GM18508 (cell line): ENCODE data around the gene DENND2C.

Experiments used
- ATAC-seq: cut with Tn5 transposase; IDR thresholded peaks from one replicate; pipeline ENCODE4 v1.9.1; 2021; ENCODE audit warnings: moderate number of reproducible peaks; ENCODE audit not compliant: insufficient read depth, unreplicated experiment

The DENND2C gene

DNA sequence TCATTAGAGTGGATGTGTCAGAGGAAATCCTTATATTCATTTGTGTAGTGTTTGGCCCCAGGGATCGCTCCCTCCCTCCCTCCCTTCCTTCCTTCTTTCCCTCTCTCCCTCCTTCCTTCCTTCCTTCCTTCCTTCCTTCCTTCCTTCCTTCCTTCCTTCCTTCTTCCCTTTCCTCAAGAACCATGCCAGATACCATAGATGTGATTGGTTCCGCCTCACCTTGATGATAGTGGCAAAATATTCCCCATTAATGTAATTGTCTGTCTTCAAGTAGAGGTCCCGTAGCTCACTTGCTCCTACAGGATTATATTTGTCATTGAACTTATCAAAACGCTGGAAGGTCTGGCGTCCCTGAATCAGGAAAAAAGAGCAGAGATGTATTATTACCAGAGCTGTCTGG is 7.8 kb upstream of the DENND2C start:
- ATAC-seq, result no peak

DNA sequence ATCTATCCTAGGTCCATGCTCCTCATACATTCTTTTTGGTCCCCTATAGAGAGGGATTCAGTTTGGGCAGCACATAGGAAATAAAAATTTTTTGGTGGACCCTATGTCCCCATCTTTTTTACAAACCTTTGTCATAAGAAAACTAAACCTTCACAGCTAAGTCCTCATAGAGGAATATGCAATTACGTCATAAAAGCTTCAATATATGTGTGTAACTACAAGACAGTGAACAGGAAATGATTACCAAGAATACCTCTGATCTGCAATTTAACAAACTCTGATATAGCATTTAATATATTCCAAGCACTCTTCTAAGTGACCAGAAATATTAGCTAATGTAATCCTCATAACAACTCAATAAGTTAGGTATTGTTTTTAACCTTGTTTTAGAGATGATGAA is 6.3 kb upstream of the DENND2C start:
- ATAC-seq, result no peak

DNA sequence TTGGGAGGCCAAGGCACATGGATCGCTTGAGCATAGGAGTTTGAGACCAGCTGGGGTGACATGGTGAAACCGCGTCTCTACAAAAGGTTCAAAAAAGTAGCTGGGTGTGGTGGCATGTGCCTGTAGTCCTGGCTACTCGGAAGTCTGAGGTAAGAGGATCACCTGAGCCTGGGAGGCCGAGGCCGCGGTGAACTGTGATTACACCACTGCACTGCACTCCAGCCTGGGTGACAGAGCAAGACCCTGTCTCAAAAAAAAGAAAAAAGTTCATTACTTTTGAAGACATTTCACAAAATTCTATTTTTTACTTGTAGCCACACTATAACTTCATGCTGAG is 2.1 kb upstream of the DENND2C start:
- no peak for ATAC-seq

DNA sequence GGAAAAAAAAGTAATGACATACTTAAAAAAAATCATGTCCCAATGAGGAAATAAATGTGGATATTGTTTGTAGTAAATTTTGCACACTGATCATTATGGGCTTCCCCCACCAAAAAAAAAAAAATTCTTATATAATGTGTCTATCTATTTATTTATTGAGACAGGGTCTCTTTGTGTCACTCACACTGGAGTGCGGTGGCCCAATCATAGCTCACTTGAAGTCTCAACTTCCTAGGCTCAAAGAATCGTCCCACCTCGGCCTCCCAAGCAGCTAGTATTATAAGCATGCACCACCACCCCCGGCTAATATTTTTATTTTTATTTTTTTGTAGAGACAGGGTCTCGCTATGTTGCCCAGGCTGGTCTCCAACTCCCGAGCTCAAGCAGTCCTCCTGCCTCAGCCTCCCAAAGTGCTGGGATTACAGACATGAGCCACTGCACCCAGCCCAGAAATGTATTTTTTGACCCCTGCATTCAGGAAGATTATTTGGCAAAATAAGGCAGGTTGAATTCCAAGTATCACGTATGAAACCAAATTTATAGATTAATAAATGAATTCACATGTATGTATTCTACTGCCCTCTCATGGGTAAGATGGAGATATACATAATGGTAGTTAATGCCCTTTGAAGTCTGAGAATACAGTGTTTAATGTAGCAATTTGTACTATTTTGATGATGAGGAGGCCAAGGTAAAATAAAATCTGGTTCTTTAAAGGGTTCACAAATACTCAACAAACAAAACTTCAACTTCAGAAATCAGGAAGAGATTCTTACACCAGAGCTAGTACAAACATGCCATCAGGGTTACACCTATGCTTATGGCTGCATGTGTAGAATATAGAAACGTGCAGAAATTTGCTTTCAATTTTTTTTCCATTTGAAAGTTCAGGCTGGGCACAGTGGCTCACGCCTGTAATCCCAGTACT is 1.4 kb upstream of the DENND2C start:
- ATAC-seq, result no peak

DNA sequence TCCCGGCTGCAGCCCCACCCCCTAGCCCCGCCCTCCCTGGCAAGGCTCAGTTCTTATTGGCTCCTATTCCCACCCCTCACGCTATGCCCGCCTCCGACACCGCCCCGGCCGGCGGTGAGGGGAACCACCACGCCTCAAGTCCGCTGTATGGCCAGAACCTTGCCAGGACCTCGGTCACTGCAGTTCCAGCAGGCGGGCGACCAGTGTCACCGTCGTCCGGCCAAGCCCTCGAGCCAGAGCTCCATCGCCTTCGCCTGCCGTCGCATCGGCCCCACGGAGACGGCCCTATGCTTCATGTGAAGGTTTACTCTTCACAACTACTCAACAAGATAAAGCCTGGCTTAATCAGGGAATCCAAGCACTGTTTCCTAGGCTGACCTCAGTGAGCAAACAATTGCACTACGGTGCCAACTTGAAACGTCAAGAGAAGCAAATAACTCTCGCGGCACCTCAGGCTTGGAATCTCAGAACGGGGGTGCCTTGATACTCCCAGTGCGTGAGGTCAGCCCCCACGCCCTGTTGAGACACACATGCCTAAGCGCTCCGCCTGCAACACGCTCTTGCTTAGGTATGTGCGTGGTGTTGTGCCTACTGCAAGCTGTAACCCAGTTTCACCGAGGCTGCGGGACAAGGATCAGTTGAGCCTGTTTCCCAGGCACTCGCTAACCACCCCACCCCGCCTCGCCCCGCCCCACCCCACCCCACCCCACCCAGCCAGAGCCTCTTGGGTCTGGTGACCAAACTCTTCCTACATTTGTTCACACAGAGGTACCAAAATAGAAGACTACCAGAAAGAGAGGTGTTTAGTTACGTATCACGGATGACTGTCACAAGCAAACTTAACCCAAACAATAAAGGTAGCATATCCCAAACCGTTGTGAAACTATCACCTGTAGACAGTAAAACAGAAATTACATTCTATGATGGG is 498 bp upstream of the DENND2C start:
- ATAC-seq, result peak; percentile 93

DNA sequence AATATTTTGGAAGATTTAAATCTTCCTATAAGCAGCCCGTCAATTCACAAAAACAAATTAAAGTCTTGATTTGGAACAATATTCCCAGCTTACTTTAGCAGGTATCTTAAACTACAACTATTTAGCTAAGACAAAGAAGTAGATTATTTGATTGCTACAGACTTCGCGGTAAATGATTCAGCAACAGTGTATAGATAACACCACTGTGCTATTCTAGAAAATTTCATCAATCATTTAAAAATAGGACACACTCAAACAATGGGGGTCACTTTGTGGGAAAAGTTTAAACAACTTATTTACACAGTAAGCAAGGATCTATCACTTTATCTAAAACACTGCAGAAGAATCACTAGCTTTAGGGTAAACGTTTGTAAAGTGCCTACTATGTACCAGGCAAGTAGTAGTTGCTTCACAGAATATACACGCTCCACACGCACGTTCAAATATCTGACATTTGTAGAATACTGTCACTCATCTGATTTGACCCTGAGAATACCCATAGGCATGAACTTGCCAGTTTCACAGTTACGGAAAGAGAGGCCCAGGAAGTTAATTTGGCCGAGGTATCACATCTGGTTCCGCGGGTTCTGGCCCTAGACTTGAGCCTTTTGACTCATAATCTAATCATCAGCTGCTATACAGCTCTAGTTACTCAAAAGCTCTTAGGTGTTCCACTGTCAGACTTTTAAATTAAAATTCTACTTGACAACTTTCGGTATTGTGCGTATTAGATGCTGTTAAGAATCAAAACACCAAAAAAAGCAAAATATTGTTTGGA is 876 bp downstream of the DENND2C start:
- no peak for ATAC-seq

DNA sequence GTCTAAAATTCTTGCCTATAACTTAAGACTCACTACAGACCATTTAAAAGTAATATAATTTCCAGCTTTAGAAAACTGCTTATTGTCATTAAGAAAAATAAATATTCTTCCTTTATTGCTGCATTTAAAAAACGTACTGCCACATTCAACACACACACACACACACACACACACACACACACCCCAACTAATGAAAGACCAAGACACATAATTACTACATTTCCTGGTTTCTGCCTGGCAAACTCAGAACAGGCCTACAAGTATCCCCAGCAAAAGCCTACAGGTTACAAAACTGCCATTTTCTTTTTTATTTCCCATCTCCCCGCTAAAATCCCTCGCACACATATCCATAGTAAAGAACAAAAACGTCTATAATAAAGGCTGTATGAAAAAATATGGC is 1.5 kb downstream of the DENND2C start:
- ATAC-seq, result no peak

DNA sequence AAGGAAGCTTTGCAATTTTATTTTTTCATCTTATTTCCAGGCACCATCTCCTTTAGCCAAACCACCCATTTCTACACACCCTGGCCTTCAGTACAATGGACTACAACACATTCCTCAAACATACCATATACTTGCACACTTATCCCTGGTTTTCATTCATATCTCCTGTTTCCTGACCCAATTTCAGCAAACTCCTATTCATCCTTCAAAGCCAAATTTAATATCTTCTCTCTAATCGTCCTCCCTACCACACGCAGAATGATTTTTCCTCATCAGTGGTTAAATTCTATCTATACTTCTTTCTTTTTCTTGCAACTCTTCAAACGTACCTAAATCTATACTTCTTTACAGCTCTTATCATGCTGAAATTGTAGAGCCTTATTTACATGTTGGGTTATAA is 2.9 kb downstream of the DENND2C start:
- ATAC-seq, result no peak

DNA sequence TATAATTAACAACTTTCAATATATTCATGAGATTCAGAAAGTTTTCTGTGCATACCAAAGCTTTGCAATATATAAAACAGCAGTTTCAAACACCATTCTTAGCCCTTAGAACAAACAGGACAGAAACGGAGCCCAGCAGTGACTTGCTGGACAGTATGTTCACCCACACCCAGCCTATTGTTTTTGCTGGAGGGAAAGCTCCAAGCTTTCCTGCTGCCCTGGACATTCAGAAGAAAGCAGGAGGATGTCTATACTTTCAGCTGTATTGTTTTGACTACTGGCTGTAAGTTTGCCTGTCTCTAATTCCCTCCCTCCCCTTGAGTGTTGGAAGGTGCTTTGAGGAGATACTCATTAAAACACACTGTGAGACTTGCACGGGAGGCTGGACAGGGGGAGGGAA is 9.6 kb downstream of the DENND2C start:
- ATAC-seq, result no peak

DNA sequence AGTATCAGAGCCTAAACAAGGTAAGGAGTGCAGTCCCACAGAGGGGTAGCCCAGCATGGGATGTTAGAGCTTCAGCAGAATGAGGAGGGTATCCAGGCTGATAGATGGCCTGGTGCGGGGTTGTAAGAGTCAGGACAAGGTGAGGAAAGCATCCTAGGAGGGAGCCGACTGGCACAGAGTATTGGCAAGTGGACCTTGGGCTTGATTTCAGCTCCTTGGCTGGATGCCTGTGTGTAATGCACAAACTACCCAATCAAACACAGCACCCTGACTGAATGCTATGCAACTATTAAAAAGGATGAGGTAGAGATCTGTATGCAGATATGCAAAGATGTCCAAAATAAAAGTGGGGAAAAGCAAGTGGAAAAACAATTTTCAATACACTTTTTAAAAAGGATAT is 18.0 kb downstream of the DENND2C start:
- ATAC-seq, result no peak

DNA sequence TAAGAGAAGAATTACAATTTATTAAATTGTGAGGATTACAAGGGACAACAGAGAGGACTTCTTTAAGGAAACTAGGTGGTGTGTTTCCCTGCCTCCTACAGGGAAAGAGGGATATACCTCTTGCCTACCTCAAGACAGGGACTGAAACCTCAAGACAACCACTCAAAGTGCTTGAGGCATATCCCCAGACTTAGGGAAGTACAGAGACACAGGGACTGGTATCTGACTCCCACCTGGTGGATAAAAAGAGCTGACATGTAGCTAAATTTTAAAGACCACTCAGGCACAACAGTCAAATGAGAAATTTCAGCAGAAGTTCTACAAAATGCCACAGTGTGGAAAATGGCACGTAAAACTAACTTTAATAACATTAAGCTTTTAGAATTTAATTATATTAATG is 21.3 kb downstream of the DENND2C start:
- no peak for ATAC-seq

DNA sequence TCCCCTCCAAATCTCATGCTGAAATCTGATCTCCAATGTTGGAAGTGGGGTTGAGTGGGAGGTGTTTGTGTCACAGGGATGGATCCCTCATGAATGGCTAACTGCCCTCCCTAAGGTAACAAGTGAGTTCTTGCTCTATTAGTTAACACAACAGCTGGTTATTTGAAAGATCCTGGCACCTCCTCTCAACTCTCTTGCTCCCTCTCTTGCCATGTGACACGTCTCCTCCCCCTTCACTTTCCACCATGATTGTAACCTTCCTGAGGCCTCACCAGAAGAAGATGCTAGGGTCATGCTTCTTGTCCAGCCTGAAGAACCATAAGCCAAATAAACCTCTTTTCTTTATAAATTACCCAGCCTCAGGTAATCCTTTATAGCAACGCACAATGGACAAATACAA is 28.5 kb downstream of the DENND2C start:
- ATAC-seq, result no peak

DNA sequence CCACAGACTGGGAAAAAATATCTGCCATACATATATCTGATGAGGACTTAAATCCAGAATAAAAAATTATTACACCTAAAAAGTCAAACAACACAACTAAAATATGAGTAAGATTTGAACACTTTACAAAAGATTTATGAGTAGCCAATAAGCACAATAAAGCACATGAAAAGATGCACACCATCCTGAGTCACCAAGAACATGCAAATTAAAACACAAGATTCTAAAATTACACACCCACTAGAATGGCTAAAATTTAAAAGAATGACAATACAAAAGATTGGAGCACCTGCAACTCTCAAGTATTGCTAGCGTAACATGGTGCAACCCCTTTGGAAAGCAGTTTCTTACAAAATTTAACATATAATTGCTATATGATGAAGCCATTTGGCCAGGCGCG is 30.9 kb downstream of the DENND2C start:
- no peak for ATAC-seq

DNA sequence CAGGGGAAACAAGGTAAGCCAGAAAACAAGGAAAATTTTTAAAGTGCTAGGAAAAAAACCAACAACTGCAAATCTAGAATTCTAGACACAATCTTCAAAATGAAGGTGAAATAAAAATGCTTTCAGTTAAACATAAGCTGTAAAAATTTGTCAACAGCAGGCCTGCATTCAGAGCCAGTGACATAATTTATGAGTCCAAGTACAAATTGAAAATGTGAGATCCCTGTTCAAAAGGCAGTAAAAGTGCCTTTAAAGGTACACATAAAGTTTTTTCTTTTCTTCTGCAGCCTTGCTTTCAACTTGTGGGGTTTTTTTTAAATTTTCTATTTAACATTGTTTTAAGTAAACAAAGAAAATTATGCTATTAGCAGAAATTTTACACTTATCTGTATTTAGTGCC is 37.4 kb downstream of the DENND2C start:
- ATAC-seq, result no peak

DNA sequence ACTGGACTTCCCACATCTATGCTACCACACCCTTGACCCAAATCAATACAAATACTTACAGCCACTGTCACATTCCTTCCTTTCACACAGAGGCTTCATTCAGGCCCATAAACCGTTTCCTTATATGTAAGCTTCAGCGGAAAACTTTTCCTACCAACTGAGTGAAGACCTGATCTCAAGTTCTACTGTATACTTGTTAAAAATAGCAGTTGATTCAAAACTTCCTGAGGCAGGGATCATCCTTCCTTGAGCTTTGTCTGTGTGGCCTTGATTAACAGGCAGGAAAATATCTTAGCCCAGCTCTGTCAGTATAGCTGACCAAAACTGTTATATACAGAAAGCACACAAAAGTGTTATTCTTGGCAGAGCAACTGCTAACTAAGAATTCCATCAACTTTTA is 42.7 kb downstream of the DENND2C start:
- ATAC-seq, result no peak

DNA sequence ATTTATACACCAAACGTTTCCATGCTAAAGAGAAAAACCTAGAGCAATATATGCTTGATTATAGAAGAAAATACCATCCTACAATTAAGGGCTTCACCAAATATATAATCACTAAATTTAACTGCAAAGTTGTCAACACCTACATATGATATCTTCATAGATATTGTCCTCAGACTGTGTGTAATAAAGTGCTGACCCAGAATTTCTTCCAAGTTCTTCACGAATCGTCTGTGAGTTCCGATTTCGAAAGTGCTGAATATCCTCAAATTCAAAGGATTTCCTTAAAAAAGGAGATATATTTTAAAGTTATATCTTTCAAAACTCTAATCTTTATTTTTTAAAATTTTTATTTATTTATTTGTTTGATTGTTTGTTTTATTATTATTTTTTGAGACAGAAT is 46.5 kb downstream of the DENND2C start:
- ATAC-seq, result no peak

DNA sequence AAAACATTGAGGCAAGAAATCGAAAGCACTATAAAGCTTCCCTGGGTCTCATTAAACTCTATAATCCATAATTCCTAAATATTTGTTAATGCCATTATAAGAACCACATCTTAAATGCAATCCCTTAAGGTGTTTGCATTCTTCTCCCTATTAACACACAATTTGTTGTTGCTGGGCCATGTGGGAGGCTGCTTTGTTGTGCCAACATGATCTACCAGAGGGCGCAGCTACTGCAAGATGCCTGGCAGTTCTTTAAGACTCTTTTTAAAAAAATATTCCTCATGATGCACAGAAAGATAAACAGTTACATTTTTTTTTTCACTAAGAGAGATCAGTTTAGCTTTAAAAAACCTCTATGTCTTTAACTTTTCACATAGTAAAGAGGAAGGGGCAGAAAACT is 49.4 kb downstream of the DENND2C start:
- no peak for ATAC-seq

DNA sequence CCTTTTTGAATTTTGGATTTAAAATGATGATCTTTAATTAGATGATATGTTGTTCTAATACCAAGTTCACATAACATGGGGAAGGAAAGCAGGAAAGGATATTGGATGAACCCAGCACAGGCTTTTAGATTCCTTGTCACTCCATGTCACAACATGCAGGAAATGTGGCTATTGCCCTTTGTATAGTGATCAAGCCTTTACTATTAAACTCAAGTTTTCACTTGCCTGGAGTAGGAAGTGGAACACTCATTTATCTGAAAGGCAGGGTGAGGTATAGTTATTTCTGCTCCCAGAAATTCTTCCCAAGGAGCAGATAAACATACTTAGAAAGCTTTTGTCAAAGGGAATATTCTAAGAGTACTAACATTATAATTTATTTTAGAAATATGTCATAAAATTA is 51.2 kb downstream of the DENND2C start:
- ATAC-seq, result no peak

DNA sequence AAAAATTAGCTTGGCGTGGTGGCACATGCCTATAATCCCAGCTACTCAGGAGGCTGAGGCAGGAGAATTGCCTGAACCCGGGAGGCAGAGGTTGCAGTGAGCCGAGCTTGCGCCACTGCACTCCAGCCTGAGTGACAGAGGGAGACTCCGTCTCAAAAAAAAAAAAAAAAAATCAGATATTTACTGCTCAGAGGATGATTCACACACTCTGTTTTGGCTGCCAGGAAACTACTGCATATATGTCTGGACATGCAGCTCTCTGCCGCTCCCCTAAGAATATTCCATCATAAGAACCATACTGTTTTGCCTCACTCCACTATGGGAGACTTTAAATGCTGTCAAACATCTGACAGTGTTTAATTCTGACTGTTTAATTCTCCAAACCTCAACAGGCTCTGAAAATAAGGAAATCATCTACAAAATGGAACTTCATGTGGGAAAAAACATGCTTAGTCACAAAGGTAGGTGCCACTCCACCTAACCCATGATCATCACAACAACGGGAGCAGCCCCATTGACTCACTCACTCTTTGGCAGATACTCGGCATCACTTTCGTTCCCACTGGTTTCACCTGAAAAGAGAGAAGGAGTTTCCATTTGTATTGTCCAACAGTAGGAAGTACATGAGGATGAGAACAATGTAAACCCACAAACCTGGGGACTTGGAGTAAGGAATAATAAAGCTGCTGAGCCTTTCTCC is 59.2 kb downstream of the DENND2C start:
- ATAC-seq, result no peak

DNA sequence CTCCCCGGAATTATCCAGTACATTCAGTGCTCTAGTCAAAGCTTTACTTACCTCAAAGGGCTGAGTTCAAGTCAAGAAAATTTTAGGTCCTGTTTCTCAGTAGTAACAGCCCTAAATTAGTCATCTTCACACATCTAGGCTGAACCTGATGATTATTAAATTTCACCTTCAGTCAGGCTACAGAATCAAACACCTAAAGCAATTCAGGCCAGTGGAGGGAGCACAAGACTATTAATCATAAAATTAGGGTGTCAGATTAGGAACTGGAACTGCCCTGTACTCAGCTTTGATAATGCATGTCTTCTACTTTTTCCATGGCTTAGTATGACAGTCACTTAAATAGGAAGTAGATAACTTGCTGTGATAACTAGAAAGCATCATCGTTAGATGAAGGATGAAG is 60.0 kb downstream of the DENND2C start:
- no peak for ATAC-seq
